HCEC 1CT (cell line): ENCODE data around the gene PLPP4.

ENCODE experiments used
- DNase-seq: peaks from one replicate; pipeline ENCODE4 v3.0.0-alpha.2; 2017

PLPP4 gene

DNA sequence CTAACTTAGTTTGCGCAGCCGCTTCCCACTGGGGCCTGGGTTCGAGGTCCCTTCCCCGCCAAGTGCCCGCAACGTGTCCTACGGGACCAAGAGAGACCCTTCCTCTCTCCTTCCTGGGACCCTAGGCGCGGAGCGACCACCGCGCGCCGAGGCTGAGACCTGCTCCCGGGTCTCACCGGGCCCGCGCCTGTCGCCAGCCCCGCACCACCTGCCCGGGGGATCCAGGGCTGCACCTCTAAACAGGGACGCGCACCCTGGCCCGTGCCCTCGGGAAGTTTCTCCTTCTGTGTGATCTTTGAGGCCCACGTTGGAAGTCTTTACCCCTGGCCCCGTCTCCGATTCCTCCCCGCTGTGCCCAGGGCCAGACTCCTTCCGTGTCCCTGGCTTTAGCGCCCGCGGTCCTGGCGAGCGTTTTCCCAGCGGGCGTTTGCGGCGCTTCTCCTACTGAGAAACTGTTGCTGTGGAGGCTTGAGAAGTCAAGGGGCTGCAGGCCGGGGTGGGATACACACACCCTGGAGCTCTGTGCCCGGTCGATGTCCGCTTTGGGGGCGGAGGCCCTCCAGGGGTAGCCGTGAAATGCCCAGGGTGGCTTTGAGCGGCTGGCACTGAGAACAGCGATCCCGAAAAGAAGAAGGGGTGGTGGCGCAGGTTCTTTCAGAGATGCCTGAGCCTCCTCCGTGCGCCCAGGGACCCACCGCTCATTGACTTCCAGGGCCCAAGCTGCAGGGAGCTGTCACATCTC lies 575 bp downstream of the PLPP4 start:
- no peak for DNase-seq

DNA sequence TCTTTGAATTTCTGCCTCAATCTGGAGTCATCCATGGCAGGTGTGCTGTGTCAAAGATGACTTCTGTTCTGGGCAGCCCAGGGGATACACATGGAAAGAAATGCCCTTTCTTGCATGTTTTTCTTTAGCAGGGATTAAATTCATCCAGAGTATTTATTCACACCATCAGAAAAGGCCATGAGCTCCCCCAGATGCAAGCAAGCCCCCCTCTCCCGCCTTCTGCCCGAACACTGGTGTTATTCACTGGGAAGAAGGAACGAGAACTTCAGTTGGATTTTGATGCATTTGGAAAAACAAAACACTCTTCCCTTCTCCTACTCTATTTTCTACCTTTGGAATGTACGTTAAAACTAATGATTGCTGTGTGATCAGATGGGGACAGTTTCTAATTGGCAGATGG lies 1.4 kb downstream of the PLPP4 start:
- no peak for DNase-seq

DNA sequence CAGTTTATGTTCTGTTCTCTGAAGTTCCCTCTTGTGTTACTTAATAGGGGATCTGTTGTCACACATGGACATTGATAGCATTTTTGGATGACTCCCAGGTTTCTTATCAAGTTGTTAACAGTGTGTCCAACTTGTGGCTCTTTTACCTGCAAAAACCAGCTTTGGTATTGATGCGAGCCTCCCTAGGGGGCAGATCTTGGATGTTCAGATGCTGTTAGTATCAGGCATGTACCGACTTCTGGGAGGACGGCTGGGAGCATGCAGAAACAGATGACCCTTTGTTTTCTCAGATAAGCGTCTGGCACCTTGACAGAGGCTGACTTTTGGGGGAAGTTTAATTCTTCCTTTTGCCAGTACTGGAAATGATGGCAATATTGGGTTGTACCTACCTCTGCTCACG lies 2.2 kb downstream of the PLPP4 start:
- no peak for DNase-seq

DNA sequence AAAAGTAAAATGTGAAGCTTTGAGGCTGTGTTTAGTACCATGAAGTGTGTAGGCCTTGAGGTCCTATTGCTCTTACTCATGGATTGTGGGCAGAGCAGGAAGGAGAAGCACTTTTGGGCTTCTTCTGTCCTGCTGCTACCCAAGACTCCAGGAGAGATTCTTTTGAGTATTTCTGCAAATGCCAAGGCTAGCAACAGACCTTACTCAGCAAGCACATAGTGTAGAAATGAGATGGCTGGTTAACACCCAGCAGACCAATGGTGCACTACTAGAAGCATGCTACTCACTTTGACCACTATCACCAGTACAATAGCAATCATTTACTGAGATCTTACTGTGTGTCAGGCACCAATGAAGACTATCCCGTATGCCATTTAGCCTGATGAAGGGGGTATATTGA lies 3.2 kb downstream of the PLPP4 start:
- no peak for DNase-seq

DNA sequence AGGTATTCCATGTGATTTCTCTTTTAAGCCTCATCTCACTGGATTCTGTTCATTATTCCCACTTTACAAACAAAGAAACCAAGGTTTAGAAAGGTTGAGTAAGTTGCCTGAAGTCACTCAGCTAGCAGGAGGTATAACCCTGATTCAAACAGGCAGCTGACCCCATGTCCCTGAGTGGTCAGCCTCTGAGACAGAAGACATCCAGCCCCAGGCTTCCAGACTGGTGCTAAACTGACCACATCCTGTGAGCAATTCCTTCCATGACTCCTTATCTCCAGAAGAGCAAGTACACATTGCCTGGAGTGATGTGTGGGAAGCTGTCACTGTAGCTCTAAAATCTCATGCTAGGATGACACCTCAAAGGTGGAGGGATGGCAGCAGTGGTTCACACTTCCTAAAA lies 3.7 kb downstream of the PLPP4 start:
- no peak for DNase-seq

DNA sequence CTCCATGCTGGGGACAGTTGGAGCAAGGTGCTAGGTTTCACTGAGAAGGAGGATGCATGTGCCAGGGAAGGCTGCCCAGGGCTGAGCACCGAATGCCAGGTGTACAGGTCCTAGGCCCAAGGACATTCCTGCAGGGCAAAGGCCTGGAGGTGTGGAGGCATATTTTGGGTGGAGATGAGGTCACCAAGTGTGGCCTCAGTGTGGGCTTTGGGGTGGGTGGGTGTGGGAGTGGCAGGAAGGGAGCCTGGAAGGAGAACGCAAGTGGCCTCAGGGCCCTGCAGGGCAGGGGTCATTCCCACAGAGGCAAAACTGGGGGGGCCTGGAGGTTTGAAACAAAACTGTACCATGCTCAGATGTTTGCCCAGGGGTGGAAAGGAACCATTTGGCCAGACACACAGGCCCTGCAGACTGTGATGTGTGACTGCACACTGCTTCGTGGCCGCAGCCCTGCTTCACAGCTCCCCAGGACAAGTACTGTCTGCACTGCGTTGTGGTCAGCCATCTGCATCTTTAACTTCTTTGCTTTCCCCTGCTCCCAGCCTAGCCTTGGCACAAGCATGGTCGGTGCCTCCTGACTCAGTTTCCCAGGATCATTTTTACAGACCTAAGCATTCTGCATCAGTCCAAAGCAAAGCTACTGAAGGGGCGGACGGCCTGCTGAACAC lies 5.1 kb downstream of the PLPP4 start:
- DNase-seq, result no peak

DNA sequence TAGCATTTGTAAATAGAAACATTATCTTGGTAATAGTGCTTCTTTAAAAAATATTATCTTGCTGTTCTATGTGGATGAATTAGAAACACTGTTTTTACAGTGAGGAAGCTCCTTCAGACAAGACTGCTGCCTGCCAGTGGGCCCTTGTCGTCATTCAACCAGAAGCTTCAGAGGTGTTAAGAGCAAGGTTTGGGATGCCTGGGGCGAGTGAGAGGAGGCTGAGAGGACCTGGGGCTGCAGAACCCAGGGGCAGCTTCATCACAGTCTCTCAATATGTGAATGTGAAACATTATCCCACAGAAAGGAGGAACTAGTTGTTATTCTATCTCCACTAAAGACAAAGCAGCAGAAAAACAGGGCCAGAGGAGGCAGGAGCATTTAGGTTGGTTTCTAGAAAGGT lies 8.1 kb downstream of the PLPP4 start:
- no peak for DNase-seq

DNA sequence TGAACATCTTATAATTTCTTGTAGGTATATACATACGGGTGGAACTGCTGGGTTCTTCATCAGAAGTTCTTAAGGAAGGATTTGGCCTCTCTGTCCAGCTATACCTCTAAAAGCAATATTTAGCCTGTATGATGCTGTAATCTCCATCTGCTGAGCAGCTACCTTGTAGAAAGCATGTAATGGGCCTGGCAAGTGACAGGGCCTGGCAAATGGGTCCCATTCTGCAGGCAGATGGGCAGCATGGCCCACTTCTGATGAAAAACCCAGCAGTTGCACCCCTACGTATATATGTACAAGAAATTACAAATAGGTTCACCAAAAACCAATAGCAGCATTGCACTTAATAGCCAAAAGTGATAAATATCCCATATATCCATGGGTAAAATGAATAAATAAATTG lies 9.0 kb downstream of the PLPP4 start:
- no peak for DNase-seq

DNA sequence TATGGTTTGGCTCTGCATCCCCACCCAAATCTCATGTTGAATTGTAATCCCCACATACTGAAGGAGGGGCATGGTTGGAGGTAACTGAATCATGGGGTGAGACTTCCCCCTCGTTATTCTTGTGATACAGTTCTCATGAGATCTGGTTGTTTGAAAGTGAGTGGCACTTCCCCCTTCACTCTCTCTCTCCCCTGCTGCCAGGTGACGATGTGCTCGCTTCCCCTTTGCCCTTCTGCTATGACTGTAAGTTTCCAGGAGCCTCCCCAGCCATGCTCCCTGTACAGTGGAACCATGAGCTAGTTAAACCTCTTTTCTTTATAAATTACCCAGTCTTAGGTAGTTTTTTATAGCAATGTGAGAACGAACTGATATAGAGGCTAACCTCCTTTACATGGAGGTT lies 16.6 kb downstream of the PLPP4 start:
- DNase-seq, result no peak

DNA sequence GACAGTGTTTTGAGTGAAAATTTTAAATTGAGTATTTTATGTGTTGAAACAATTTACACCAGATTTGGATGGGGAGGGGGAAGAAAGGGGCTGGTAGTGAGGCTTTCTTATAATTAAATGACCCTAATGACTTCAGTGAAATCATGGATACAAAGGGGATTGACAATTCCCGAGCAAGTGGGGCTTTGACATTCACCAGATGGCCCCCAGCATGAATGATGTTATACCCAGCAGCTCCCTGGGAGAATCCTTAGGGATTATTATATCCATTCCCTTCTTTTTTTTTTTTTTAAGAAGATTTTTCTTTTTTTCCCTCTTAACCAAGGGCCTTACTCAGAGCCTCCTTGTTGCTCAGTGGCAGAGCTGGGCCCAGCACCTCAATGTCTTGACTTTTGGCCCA lies 17.9 kb downstream of the PLPP4 start:
- DNase-seq, result no peak

DNA sequence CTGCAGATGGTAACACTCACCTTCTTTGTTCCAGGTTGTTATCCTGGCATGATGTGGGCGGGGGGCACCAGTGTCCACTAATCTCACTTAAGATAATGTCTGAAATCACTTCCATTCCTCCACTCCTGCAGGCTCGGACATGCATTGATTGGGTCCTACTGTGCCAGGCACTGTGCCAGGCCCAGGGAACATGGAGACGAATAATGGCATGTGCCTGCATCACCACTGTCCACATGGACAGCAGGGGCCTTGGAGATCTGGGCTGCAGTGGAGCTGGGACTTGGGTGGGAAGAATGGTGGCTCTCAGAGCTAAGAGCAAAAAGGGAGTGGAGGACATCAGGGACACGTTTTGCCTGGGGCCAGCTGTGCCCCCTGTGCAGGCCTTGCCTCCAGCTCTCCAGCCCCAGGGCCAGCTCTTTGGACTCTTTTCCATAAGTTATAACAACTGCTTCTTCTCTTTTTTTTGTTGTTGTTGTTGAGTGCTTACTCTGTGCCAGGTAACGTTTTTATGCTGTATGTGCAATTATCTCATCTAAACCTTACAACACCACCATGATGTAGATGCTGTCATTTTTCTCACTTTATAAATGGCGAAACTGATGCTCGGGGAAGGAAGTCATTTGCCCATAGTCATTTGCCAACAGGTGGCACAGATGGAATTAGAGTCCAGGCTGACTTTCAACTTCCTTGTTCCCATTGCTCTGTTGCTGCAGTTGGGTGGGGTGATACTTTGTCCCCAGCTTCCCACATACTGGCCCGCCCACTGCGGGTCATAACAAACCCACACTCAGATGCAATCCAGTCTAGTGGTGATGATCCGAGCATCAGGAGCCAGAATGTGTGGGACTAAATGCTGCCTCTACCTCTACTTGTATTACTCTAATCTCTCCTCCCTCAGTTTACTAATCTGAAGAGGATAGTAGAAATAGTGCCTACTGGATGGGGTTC lies 19.1 kb downstream of the PLPP4 start:
- DNase-seq, result no peak

DNA sequence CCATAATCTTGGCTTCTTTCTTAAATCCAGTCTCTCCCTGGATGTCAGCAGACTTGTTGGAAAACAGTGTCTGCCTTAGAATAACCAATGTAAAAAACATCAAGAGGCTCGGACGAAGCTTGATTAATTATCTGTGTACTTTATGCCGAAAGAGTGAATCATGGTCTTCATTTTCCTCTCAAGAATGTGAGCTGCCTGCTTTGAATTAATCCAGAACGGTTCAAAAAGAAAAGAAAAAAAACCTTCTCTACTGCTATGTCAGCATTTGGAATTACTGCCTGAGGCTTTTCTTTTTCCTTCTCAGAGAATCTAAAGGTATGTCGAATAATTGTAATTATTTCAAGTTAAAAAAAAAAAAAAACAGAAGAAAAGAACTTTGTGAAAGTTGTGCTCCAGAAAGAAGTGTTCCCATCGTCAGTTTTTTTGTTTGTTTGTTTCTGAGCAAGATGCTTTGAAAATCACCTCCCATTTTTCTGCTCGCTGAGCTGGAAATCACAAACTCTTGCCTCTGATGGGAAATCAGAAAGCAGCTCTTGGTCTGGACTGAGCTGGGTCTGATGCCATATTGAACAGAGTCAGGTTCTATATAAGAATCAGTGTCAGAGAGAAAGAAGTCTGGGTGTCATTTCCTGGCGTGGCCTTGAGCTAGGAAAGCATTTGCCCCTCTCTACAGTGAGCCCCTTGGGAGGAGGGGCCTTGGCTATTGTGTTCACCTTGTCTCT lies 20.2 kb downstream of the PLPP4 start:
- DNase-seq, result no peak

DNA sequence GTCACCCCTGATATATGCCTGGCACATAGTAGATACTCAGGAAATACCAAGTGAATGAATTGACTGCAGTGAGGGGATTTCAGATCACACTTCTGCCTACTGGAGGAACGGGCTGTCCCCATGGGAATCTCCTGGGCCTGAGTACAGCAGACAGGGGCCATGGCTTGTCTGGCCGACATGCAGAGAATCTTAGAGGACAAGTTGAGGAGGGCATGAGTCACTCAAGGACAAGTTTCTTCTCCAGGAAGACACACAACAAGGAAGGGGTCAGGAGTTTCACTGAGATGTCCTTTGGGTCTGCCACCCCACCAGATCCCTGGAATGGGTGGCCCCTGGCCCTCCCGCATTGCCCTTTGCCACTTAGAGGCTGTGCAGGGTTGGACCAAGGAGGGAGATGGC lies 20.7 kb downstream of the PLPP4 start:
- DNase-seq, result no peak

DNA sequence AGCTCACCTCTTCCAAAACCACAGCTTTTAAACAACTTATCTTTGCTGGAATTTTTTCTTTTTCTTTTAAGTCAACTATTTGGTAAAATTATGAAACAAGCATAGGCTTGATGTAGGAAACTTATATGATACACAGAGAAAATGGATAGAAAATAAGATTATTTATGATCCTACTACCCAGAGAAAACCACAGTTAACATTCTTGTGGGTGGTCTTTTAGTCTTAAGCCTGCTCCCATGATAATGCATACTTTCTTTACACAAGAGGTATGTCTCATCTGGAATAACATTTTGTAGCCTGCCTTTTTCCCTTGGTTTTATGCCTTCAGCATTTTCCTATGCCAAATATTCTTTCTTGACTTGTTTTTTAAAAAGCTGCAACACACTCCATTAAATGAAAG lies 21.4 kb downstream of the PLPP4 start:
- no peak for DNase-seq

DNA sequence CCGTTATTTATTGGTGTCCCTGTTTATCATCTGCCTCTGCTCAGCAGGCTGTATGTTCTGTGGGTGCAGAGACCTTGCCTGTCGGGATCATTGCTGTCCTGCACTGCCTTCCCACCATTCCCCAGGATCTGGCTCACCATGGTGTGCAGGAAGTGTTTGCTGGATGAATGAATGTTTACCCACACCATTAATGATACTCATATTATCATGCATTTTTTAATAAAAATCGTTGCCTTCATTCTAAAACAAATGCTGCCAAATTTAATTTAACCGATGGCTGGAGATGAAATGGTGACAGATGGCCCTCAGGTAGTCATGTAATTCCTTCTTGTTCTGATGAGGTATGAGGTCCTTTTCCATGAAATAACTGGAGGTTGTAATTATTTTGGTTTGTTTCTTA lies 22.5 kb downstream of the PLPP4 start:
- DNase-seq, result no peak

DNA sequence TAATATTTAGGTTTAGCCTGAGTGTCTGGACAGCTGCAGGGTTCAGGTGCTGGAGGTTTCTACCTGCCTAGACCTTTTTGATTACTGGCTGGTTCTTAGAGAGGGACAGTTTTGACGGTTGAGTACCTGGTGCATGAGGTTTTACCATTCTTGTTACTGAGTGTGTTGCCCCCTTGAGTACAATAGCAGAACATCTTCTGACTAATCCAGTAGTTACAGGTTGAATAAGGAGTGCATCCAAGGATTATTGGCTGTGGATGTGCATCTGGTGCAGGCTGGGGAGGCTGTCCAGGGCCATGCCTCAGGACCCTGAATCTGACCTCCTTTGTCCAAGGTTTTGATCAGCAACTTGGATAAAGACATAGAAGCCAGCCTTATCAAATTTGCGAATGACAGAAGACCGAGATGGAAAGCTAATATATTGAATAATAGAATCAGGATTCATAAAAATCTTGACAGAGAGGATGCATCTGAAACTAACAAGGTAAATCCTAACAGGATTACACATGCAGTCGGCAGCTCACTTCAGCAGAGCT lies 23.1 kb downstream of the PLPP4 start:
- DNase-seq, result no peak

DNA sequence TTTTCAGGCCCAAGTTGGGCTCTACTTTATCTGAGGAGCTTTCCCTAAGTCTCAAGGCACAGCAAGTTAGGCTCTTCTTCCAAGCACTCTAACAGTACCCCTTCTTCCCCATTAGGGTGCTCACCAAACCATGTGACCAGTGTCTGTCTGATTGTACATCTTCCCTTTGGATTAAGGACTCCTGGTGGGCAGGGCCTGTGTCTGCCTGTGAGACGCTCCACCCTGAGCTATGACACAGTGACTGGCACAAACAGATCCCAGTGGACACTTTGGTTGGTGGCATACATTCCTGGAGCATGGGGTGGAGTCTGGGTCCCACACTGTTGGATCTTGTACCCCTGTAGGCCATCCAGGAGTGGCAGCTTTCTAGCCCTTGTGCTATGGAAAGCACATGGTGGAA lies 23.8 kb downstream of the PLPP4 start:
- no peak for DNase-seq

DNA sequence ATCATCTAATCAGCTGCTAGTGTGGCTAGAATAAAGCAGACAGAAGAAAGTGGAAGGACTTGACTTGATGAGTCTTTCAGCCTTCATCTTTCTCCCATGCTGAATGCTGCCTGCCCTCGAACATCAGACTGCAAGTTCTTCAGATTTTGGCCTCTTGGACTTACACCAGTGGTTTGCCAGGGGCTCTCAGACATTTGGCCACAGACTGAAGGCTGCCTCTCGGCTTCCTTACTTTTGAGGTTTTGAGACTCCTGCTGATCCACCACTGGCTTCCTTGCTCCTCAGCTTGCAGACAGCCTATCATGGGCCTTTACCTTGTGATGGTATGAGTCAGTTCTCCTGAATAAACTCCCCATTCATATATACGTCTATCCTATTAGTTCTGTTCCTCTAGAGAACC lies 26.0 kb downstream of the PLPP4 start:
- no peak for DNase-seq

DNA sequence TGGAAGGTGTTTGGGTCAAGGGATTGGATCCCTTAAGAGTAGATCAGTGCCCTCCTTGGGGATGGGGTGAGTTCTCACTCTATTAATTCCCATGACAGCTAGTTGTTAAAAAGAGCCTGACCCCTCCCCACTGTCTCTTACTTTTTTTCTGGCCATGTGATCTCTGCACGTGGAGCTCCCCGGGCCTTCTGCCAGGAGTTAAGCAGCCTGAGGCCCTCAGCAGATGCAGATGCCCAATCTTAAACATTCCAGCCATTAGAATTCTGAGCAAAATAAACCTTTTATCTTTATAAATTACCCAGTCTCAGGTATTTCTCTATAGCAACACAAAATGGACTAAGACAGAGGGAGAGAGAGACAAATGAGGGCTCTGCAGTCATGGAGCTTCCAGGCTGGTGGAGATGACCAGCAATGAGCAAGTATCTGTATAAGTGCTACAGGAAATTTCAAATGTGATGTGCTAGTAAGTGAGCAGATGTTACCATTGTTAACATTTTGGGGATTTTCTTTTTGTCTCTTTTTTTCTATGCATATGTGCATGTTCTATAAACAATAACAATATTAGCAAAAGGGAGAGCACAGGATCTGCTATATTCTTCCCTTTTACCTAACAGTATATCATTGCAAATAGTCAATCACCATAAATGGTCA lies 26.7 kb downstream of the PLPP4 start:
- no peak for DNase-seq

DNA sequence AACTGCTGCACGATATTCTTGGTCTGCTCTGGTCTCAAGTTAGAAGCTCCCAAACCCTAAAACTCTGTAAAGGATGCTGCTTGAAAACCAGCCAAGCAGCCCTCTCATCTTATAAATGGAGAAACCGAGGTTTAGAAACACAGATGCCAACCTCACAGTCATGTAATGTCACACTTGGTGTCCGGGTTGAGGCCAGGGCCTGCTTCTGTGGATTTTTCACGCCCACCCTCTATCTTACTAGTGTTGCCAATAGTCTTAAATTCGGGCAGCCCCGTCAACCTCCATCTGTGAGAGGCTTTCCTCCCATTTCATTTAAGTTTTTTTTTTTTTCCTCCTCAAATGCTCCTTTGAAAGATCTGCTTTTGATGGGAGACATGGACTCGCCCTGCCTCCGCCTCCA lies 28.9 kb downstream of the PLPP4 start:
- no peak for DNase-seq

DNA sequence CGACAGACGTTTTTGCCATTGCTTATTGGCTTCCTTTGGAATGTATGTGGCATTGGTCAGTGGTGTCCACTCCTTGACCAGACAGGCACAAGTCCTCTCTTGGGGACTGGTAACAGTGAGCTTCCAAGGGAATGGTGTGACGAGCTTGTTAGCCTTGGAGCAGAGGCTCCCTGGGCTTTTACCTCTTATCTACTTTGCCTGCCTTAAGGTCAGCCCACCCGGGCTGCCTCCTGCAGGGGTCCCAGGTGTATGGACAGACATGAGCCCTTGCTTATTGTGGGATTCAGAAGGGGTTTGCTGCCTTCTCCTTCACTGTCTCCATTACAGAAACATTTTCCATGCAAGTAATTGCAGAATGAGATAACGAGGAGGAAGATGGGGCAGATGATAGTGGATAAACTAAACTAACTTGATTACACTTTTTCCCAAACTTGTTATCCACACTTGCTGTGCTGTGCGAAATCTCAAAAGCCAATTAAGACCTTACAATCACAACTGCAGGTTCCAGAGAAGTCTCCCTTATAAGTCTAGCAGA lies 29.7 kb downstream of the PLPP4 start:
- DNase-seq, result no peak

DNA sequence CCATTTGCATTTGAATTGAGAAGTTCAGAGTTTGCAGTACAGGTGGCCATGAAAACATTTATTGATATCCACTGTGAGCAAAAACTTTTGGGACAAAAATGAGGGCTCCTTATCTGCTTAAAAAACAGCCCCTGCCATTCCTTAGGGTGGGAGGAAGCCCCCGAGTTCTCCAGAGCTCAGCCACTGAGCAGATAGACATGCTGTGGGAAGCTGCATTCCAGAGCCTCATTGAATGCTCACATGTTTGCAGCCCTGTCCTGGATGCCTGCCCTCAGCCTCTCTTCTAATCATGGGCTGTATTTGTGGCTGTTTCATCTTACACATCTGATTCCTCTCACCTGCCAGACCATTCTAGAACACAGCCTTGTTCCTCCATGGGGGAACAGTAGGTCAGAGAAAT lies 33.3 kb downstream of the PLPP4 start:
- DNase-seq, result no peak
